NK-92 (cell line): ENCODE measurements around the gene PDCD7.
"Not testable (repeated sequence)": the region's sequence is repeated elsewhere in the genome, so short reads cannot be mapped to it uniquely, and the experiment has no call there.

Experiments
- DNase-seq: peaks from one replicate; lab custom pipeline; 2025; ENCODE audit not compliant: unreplicated experiment; lab: John Stamatoyannopoulos, UW

The PDCD7 gene

DNA sequence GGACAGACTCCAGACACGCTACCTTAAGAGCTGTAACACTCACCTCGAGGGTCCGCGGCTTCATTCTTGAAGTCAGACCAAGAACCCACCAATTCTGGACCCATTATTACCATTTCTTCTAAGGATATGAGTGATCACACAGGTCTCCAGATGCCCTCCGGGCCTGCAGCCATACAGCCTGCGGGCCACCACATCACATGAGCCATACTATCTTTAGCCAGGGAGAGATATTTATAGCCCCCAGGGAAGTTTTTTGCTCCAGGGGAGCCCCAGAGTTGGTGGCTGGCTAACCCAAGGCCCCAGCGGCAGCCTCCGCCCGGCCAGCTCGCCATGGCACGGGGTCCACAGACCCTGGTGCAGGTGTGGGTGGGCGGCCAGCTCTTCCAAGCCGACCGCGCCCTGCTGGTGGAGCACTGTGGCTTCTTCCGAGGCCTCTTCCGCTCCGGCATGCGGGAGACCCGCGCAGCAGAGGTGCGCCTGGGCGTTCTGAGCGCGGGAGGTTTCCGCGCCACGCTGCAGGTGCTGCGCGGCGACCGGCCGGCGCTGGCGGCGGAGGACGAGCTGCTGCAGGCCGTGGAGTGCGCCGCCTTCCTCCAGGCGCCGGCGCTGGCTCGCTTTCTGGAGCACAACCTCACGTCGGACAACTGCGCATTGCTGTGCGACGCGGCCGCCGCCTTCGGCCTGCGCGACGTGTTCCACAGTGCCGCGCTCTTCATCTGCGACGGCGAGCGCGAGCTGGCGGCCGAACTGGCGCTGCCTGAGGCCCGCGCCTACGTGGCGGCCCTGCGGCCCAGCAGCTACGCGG, 56.9 kb downstream of the PDCD7 start, which contains the start of gene KBTBD13:
Gene KBTBD13 (plus strand): TSS at position 261 of the 805 bp plus-strand sequence. CDS start 70 bp downstream, at position 331.
- DNase-seq = no peak

DNA sequence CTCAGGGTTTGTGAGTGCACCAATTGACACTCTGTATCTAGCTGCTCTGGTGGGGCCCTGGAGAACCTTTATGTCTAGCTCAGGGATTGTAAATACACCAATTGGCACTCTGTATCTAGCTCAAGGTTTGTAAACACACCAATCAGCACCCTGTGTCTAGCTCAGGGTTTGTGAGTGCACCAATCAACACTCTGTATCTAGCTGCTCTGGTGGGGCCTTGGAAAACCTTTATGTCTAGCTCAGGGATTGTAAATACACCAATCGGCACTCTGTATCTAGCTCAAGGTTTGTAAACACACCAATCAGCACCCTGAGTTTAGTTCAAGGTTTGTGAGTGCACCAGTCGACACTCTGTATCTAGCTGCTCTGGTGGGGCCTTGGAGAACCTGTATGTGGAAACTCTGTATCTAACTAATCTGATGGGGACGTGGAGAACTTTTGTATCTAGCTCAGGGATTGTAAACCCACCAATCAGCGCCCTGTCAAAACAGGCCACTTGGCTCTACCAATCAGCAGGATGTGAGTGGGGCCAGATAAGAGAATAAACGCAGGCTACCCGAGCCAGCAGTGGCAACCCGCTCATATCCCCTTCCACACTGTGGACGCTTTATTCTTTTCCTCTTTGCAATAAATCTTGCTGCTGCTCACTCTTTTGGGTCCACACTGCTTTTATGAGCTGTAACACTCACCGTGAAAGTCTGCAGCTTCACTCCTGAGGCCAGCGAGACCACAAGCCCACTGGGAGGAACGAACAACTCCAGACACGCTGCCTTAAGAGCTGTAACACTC, 57.8 kb downstream of the PDCD7 start:
- DNase-seq = not testable (repeated sequence)

- not testable (repeated sequence) for DNase-seq
Observed at GRCh38 chr15:65074946-65075345, 58.7 kb downstream of the PDCD7 start.

DNA sequence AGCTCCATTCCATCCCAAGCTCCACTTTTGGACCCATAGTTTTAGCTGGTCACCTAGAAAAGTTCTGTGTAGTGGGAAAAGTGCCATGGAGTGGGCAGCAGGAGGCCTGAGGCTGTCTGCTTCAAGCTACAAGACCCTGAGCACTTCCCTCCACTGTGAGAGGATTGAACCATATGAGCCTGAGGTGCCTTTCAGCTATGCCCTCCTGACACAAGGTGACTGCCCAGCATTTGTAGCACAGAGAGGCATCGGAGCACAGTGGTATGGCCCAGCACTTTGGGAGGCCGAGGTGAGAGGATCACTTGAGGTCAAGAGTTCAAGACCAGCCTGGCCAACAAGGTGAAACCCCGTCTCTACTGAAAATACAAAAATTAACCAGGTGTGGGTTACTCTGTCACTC, 61.0 kb downstream of the PDCD7 start:
- no peak for DNase-seq

- DNase-seq = no peak
Observed at GRCh38 chr15:65072027-65072426, 61.6 kb downstream of the PDCD7 start.

GRCh38 chr15:65071381-65071811, 62.2 kb downstream of the PDCD7 start:
- DNase-seq = no peak

GRCh38 chr15:65069779-65070546, 63.6 kb downstream of the PDCD7 start:
- DNase-seq = no peak

DNA sequence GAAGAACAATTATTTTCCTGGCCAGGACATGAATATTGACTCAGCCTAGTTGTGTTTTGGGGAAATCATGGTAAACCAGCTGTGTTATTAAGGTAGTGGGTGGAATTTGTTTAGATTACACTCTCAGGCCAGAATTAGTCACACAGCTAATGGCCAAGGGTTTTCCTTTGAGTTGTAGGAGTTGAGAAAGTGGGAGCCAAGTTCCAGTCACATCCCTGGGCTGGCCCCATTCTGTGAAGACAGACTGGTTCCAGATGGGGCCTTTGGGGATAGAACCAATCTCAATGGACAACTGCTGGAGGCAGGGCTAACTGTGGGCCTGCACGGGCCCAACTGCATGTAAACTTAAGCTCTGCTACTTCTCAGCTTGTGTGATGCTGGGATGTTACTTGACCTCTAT, 64.4 kb downstream of the PDCD7 start:
- DNase-seq = no peak

- DNase-seq = no peak
Observed at GRCh38 chr15:65068403-65068788, 65.2 kb downstream of the PDCD7 start.

DNA sequence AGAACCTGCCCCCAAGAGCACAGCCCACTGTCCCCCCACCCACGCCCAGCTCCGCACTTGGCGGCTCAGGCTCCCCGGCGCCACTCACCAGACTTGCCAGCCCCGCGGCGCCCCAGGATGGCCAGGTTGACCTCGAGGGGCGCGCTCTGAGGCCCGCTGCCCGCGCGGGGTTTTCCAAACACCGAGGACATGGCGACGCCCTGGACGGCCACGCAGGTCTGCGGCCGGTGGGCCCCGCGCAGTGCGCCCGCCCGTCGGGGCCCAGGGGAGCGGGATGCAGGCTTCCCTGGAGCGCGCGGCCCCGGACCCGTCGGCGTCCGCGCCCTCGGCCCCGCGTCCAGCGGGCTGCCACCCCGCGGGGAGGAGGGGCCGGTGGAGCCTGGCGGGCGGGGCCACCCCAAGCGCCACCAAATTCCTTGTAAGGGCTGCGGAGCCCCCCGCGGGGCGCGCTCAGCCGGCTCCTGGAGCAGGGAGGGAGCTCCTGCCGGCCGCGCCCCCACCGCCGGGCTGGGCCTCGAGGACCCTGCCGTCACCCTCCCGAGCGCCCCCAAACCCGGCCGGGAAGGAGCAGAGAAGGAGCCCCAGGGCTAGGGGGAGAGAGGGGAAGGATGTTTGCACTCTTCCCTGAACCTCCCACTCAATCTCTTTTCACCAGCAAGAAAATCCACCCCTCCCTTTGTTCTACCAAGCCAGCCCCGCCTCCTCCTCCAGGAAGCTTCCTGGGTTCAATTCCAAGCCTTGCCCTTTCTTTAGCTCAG, 65.8 kb downstream of the PDCD7 start, which contains the start of gene RASL12:
Gene RASL12 (minus strand): TSS at position 347 of the 758 bp plus-strand sequence. CDS start 156 bp downstream, at position 191.
- no peak for DNase-seq
